HG02981 (cell line): Measurements from ENCODE around the gene KSR1.

ENCODE experiments used
- ATAC-seq: cut with Tn5 transposase; IDR thresholded peaks from one replicate; pipeline ENCODE4 v1.9.1; 2021; ENCODE audit warnings: mild to moderate bottlenecking, moderate library complexity; ENCODE audit not compliant: unreplicated experiment

Gene KSR1

GRCh38 chr17:27603421-27603770, 147.1 kb downstream of the KSR1 start:
- ATAC-seq = no peak

GRCh38 chr17:27603880-27604794, 147.9 kb downstream of the KSR1 start:
- ATAC-seq = no peak

- ATAC-seq = no peak
Observed at GRCh38 chr17:27605409-27605808, 149.2 kb downstream of the KSR1 start.

- ATAC-seq = no peak
Observed at GRCh38 chr17:27607521-27608091, 151.4 kb downstream of the KSR1 start.

GRCh38 chr17:27608328-27609230, 152.3 kb downstream of the KSR1 start:
- ATAC-seq = no peak

- no peak for ATAC-seq
Observed at GRCh38 chr17:27609611-27610303, 153.5 kb downstream of the KSR1 start.

GRCh38 chr17:27610304-27610677, 154.0 kb downstream of the KSR1 start:
- no peak for ATAC-seq

GRCh38 chr17:27612160-27612770, 156.0 kb downstream of the KSR1 start:
- ATAC-seq = no peak

GRCh38 chr17:27613433-27613832, 157.2 kb downstream of the KSR1 start:
- no peak for ATAC-seq

- no peak for ATAC-seq
Observed at GRCh38 chr17:27615121-27615520, 158.9 kb downstream of the KSR1 start.

- no peak for ATAC-seq
Observed at GRCh38 chr17:27616414-27616813, 160.2 kb downstream of the KSR1 start.

- no peak for ATAC-seq
Observed at GRCh38 chr17:27618417-27618816, 162.2 kb downstream of the KSR1 start.

- ATAC-seq = no peak
Observed at GRCh38 chr17:27620721-27621120, 164.5 kb downstream of the KSR1 start.

- no peak for ATAC-seq
Observed at GRCh38 chr17:27621536-27621935, 165.3 kb downstream of the KSR1 start.

- ATAC-seq = no peak
Observed at GRCh38 chr17:27621942-27622559, 165.8 kb downstream of the KSR1 start.

- no peak for ATAC-seq
Observed at GRCh38 chr17:27622986-27623385, 166.7 kb downstream of the KSR1 start.

- no peak for ATAC-seq
Observed at GRCh38 chr17:27623614-27624013, 167.4 kb downstream of the KSR1 start.

GRCh38 chr17:27624539-27624938, 168.3 kb downstream of the KSR1 start:
- ATAC-seq = no peak

GRCh38 chr17:27625856-27626255, 169.6 kb downstream of the KSR1 start:
- ATAC-seq = no peak

- ATAC-seq = no peak
Observed at GRCh38 chr17:27627514-27627913, 171.3 kb downstream of the KSR1 start.
